ENCODE data around the gene ARL2.
A peak's percentile ranks its signal among the peaks of the same experiment; 100 is the strongest.
"Not testable (repeated sequence)": the region's sequence is repeated elsewhere in the genome, so short reads cannot be mapped to it uniquely, and the experiment has no call there.

The ARL2 gene

GRCh38 chr11:65008016-65008415, 5.9 kb upstream of the ARL2 start:
- no peak for DNase-seq (ENCODE audit: low read depth in 2 of 2)

- no peak for DNase-seq (ENCODE audit: low read depth in 2 of 2)
Measured at GRCh38 chr11:65008873-65009272, 5.1 kb upstream of the ARL2 start.

DNA sequence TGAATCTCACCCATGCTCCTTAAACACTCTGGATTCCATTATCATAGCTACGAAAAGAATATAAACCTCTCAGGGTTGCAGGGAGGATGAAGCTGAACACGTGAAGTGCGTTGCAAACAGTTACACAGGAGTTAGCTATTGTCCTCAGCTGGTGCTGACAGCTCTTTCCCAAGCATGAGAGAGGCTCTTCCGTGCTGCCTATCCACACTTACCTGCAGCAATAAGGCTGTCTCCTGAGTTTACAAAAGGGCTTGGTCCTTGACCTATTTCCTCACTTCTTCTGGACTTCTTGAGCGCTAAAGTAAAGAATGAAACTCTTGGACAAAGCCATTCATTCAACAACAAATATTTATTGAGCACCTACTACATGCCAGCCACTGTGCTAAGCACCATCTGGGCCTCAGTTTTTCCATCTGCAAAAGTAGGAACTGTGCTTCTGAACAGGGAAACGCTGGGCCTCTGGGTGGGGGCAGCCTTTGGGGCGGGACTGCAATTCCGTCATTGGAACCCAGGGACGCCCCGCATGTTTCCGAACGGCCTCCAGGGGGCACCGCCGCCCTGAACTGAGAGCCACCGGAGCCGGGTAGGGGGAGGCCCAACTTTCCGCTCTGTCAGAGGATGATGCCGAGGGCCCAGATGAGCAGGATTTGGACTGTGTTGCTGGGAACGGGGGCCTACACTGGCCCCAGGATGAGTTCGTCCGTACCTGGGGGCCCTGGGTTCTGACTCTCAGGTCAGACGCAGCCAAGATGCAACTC, 651 bp upstream of the ARL2 start:
- peak; percentile 85 for DNase-seq (ENCODE audit: low read depth in 2 of 2)

- DNase-seq (ENCODE audit: low read depth in 2 of 2): no peak
Measured at GRCh38 chr11:65014726-65015227, 817 bp downstream of the ARL2 start.

DNA sequence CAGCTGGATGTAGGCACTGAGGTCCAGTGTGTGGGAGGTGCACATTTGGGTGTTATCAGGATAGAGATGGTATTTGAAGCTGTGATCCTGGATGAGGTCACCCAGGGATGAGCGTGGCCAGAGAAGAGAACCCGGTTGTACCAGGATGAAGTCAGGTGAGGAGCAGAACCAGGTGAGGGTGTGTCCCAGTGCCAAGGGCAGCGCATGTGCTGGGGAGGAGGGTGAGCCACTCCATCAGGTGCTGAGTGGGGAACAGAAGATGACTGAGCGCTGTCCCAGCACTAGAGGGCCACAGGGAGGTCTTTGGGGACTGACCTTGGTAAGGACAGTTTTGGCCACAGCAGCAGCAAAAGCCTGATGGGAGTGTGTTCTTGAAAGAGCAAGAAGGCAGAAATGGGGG, 2.7 kb downstream of the ARL2 start:
- no peak for DNase-seq (ENCODE audit: low read depth in 2 of 2)

DNA sequence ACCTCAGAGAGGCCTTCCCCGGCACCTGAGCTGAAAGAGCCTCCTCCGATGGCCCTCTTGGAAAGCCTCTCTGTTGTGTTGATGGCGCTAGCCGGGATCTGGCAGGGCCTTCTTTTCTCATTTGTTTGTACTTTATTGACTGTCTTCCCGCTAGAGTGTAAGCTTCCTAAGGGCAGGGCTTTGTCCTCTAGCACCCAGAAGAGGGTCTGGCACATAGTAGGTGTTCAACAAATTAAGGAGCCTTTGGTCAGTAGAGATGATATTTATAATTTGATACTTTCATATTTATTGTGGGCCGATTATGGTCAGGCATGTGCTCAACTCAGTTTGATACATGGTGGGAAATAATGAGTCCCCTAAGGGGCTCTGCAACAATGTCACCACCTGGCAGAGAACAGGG, 4.0 kb downstream of the ARL2 start:
- DNase-seq (ENCODE audit: low read depth in 2 of 2): no peak

DNA sequence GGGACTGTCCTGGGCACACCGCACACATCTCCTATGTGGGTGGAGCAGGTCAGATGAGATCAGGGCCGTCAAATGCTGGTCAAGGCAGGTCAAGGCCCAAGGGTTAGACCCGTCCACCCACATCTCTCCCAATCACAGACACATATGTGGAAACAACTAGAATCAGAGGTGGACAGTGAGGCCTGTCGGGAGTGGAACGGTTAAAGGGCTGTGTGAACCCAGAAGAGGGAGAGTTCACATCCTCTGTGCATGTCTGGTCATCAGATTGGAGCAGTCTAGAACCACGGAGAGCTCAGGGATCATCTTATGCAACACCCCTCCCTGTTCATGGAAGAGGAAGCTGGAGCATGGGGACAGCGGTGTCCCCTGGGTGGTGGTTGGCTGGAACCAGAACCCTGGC, 5.9 kb downstream of the ARL2 start:
- no peak for DNase-seq (ENCODE audit: low read depth in 2 of 2)

DNA sequence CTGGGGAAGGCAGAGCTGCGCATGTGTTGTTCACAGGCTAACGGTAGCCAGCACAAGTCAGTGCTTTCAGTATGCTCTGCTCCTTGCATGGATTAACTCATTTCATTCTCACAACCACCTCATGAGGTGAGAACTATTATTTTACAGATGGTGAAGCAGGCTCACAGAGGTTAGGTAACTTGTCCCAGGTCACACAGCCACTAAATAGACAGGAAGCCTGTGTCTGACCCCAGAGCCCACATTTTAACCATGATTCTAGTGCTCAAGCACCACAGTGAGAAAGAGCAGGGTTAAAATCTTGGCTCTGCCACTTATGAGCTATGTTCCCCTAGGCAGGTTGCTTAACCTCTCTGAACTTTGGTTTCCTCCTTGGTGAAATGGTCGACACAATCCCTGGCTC, 7.0 kb downstream of the ARL2 start:
- no peak for DNase-seq (ENCODE audit: low read depth in 2 of 2)

GRCh38 chr11:65021509-65021908, 7.5 kb downstream of the ARL2 start:
- no peak for DNase-seq (ENCODE audit: low read depth in 2 of 2)

GRCh38 chr11:65023502-65023901, 9.5 kb downstream of the ARL2 start:
- DNase-seq (ENCODE audit: low read depth in 2 of 2): not testable (repeated sequence)

GRCh38 chr11:65026810-65027209, 12.8 kb downstream of the ARL2 start:
- no peak for DNase-seq (ENCODE audit: low read depth in 2 of 2)

- DNase-seq (ENCODE audit: low read depth in 2 of 2): peak; percentile 77 to 86
Measured at GRCh38 chr11:65027213-65028067, 13.5 kb downstream of the ARL2 start, which contains the start of gene SNX15. TSS of gene SNX15 (plus strand) at chr11:65027439. CDS start at chr11:65027538, 99 bp downstream.

- DNase-seq (ENCODE audit: low read depth in 2 of 2): no peak
Measured at GRCh38 chr11:65032216-65032615, 18.3 kb downstream of the ARL2 start.

GRCh38 chr11:65034423-65034822, 20.5 kb downstream of the ARL2 start:
- DNase-seq (ENCODE audit: low read depth in 2 of 2): no peak

- no peak for DNase-seq (ENCODE audit: low read depth in 2 of 2)
Measured at GRCh38 chr11:65035579-65035978, 21.6 kb downstream of the ARL2 start.

- DNase-seq (ENCODE audit: low read depth in 2 of 2): no peak
Measured at GRCh38 chr11:65036931-65037330, 23.0 kb downstream of the ARL2 start.

GRCh38 chr11:65040520-65040846, 26.5 kb downstream of the ARL2 start:
- no peak for DNase-seq (ENCODE audit: low read depth in 2 of 2)

DNA sequence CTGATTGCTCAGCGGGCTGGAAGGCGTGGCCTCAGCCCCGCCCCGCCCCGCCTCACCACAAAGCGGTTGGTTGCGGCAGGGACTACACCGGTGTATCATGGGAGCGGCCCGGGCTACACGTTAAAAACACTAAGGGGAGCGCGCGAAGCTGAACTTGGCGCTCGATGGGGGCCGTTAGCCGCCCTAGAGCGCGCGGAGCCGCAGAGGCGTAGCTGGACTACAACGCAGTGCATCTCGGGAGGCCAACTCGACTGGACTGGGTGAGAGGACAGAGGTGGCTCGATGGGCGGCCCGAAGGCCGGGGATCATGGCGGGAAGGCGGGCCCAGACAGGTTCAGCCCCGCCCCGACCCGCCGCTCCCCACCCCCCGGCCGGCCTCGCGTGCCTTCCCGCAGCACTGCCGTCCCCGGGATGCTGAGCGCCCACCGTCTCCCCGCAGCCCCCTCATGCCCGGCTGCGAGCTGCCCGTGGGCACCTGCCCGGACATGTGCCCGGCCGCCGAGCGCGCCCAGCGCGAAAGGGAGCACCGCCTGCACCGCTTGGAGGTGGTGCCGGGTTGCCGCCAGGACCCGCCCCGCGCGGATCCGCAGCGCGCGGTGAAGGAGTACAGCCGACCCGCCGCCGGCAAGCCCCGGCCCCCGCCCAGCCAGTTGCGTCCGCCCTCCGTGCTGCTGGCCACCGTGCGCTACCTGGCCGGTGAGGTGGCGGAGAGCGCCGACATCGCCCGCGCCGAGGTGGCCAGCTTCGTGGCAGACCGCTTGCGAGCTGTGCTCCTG, 27.1 kb downstream of the ARL2 start, which contains the start of gene SAC3D1:
TSS of gene SAC3D1 (plus strand) at position 364 of the 776 bp plus-strand sequence. CDS start at position 447, 83 bp downstream.
- DNase-seq (ENCODE audit: low read depth in 2 of 2): peak; percentile 83 to 86

DNA sequence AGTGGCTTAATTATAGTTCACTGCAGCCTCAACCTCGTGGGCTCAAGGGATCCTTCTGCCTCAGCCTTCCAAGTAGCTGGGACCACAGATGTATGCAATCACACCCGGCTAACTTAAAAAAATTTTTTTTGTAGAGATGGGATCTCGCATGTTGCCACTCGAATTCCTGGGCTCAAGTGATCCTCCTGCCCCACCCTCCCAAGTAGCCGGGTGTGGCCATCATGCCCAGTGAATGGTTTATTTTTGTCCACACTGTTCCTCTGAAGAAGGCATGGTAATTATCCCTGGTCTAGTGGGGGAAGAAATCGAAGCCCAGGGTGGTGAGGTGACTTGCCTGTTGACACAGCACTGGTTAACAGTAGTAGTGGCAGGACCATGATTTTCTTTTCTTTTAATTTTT, 28.9 kb downstream of the ARL2 start:
- DNase-seq (ENCODE audit: low read depth in 2 of 2): no peak

- no peak for DNase-seq (ENCODE audit: low read depth in 2 of 2)
Measured at GRCh38 chr11:65043881-65044501, 30.0 kb downstream of the ARL2 start.

DNA sequence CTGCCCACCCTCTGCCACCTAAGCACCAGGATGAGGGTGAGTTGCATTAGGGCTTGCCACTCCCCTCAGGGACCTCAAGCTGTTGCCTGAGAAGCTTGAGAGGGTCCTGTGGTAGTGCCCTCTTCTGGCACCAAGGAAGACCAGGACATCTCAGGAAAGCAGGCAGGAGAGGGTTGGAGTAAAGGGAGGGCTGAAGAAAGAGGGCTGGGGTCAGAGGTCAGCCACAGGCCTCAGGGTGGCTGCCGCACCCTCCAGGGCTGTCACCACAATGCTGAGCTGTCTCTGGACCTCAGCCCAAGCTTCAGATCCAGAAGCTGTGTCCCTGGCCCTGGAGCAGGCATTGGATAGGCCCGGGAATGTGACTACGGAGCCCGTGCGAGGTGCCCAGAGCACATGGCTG, 31.1 kb downstream of the ARL2 start:
- DNase-seq (ENCODE audit: low read depth in 2 of 2): no peak

DNA sequence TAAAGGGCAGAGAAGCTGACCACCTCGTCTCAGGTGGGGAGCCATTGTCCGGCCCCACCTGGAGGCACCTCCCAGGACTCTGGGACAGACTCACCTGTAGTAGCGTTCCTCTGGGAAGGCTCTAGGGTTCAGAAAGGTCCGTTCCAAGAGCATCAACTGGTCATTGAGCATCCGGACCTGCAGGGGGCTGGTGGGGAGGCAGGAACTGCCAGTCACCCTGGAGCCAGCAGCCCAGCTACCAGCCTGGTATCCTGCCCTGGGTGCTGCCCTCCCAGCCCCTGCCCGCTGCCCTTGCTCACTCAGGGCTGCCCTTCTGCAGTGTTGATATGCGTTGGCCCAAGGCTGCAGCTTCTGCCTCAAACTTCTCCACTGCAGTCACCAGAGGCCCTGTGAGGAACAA, 31.8 kb downstream of the ARL2 start:
- DNase-seq (ENCODE audit: low read depth in 2 of 2): no peak

Data from stimulated activated CD8-positive, alpha-beta memory T cell treated with anti-CD3 and anti-CD28 coated beads, Interleukin-2, amount 100 ng/mL, for 48 hours (primary cell).